Epidermal melanocyte (primary cell): ENCODE results near the gene ARHGAP5.

Experiments
- DNase-seq: peaks from one replicate; pipeline ENCODE4 v3.0.0; 2011; ENCODE audit warnings: low spot score; ENCODE audit not compliant: insufficient read length

ARHGAP5 gene

GRCh38 chr14:32077081-32078022 lies at the start of gene ARHGAP5:
TSS of gene ARHGAP5 (plus strand) at chr14:32077304. CDS start at chr14:32090670, 13,366 bp downstream.
- DNase-seq, result no peak

GRCh38 chr14:32028599-32028998 lies 48.5 kb upstream of the ARHGAP5 start:
- DNase-seq, result no peak

GRCh38 chr14:32033543-32033942 lies 43.6 kb upstream of the ARHGAP5 start:
- DNase-seq, result no peak

- no peak for DNase-seq
Measured at GRCh38 chr14:32038876-32039275, 38.2 kb upstream of the ARHGAP5 start.

- DNase-seq, result no peak
Measured at GRCh38 chr14:32039401-32040030, 37.6 kb upstream of the ARHGAP5 start.

GRCh38 chr14:32043624-32044023 lies 33.5 kb upstream of the ARHGAP5 start:
- no peak for DNase-seq

- no peak for DNase-seq
Measured at GRCh38 chr14:32044454-32044853, 32.6 kb upstream of the ARHGAP5 start.

- DNase-seq, result no peak
Measured at GRCh38 chr14:32047791-32048190, 29.3 kb upstream of the ARHGAP5 start.

- no peak for DNase-seq
Measured at GRCh38 chr14:32049361-32050088, 27.6 kb upstream of the ARHGAP5 start.

GRCh38 chr14:32050878-32051277 lies 26.2 kb upstream of the ARHGAP5 start:
- no peak for DNase-seq

GRCh38 chr14:32054536-32054935 lies 22.6 kb upstream of the ARHGAP5 start:
- DNase-seq, result no peak

GRCh38 chr14:32055175-32055574 lies 21.9 kb upstream of the ARHGAP5 start:
- DNase-seq, result no peak

- DNase-seq, result no peak
Measured at GRCh38 chr14:32059702-32060101, 17.4 kb upstream of the ARHGAP5 start.

- DNase-seq, result no peak
Measured at GRCh38 chr14:32064931-32065330, 12.2 kb upstream of the ARHGAP5 start.

GRCh38 chr14:32068708-32069107 lies 8.4 kb upstream of the ARHGAP5 start:
- no peak for DNase-seq

GRCh38 chr14:32070282-32070681 lies 6.8 kb upstream of the ARHGAP5 start:
- DNase-seq, result no peak

GRCh38 chr14:32072676-32073075 lies 4.4 kb upstream of the ARHGAP5 start:
- no peak for DNase-seq

- DNase-seq, result peak; percentile 73
Measured at GRCh38 chr14:32073537-32074189, 3.4 kb upstream of the ARHGAP5 start.

- no peak for DNase-seq
Measured at GRCh38 chr14:32074887-32075572, 2.1 kb upstream of the ARHGAP5 start.

- DNase-seq, result no peak
Measured at GRCh38 chr14:32075672-32076277, 1.3 kb upstream of the ARHGAP5 start.
